ENCODE data around the gene PRSS35. TPM values are rescaled to one million over a fixed set of nuclear protein-coding genes. Genes with fewer than 3 reads are reported as not detected.

PRSS35 gene
- total RNA-seq, 1 experiment from 2014 or later = 6.7 TPM

- H3K9me3 Mint-ChIP-seq = 0 out of 2 replicates have a peak, but pooled peaks cover 3% of the 10 kb centered on the region
- no peaks in the 10 kb centered on the region for H3K36me3 Mint-ChIP-seq
- CTCF ChIA-PET = no interaction called here
- no peak overlapping the region for H3K27ac Mint-ChIP-seq
- H3K27me3 Mint-ChIP-seq (ENCODE audit: low read depth) = peaks cover 33% of the 10 kb centered on the region
- TF ChIP-seq ATF1 (CRISPR knock-in tag; IDR thresholded peaks at IDR 0.05) (no peak), FOXP1 (CRISPR knock-in tag; IDR thresholded peaks at IDR 0.05; ENCODE audit: borderline replicate concordance) (no peak), GRHL2 (CRISPR knock-in tag; IDR thresholded peaks at IDR 0.05; ENCODE audit: insufficient replicate concordance, severe bottlenecking) (no peak), TCF7 (CRISPR knock-in tag; IDR thresholded peaks at IDR 0.05; ENCODE audit: low read depth) (no peak), JUN (CRISPR knock-in tag; IDR thresholded peaks at IDR 0.05) (no peak), ZNF263 (CRISPR knock-in tag; IDR thresholded peaks at IDR 0.05; ENCODE audit: low read depth) (no peak), ATF2 (CRISPR knock-in tag; IDR thresholded peaks at IDR 0.05; ENCODE audit: borderline replicate concordance, low read depth) (no peak), ZNF232 (CRISPR knock-in tag; IDR thresholded peaks at IDR 0.05) (no peak), ZNF671 (CRISPR knock-in tag; IDR thresholded peaks at IDR 0.05) (no peak), CREM (CRISPR knock-in tag; IDR thresholded peaks at IDR 0.05) (no peak), NFYB (CRISPR knock-in tag; conservative IDR thresholded peaks at IDR 0.05; ENCODE audit: low read depth) (no peak), RORB (CRISPR knock-in tag; IDR thresholded peaks at IDR 0.05) (no peak), STAT6 (CRISPR knock-in tag; conservative IDR thresholded peaks at IDR 0.05; ENCODE audit: low read depth) (no peak), ZNF416 (CRISPR knock-in tag; IDR thresholded peaks at IDR 0.05) (no peak), CTCF (IDR thresholded peaks at IDR 0.05) (no peak), ZNF281 (CRISPR knock-in tag; IDR thresholded peaks at IDR 0.05) (no peak), ZNF532 (CRISPR knock-in tag; IDR thresholded peaks at IDR 0.05; ENCODE audit: borderline replicate concordance) (no peak), ETV6 (CRISPR knock-in tag; IDR thresholded peaks at IDR 0.05) (no peak)
- ATAC-seq (no peak), DNase-seq (ENCODE audit: low spot score) (no peak)
- no peak overlapping the region for H3K4me3 Mint-ChIP-seq
- POLR2A ChIA-PET = no interaction called here
- H3K4me1 Mint-ChIP-seq = peaks cover 12% of the 10 kb centered on the region
These were observed 48.4 kb upstream of the PRSS35 start for GRCh38 chr6:83463886-83464285.
